Activated T-cell treated with anti-CD3 and anti-CD28 coated beads for 1 hour (primary cell): Measurements from ENCODE around the gene NSUN6.
A peak's percentile ranks its signal among the peaks of the same experiment; 100 is the strongest.
"Not testable (repeated sequence)": the region's sequence is repeated elsewhere in the genome, so short reads cannot be mapped to it uniquely, and the experiment has no call there.

Experiments
- DNase-seq: peaks from one replicate; pipeline ENCODE4 v3.0.0-alpha.2; 2020; ENCODE audit warnings: low read depth

Gene NSUN6

DNA sequence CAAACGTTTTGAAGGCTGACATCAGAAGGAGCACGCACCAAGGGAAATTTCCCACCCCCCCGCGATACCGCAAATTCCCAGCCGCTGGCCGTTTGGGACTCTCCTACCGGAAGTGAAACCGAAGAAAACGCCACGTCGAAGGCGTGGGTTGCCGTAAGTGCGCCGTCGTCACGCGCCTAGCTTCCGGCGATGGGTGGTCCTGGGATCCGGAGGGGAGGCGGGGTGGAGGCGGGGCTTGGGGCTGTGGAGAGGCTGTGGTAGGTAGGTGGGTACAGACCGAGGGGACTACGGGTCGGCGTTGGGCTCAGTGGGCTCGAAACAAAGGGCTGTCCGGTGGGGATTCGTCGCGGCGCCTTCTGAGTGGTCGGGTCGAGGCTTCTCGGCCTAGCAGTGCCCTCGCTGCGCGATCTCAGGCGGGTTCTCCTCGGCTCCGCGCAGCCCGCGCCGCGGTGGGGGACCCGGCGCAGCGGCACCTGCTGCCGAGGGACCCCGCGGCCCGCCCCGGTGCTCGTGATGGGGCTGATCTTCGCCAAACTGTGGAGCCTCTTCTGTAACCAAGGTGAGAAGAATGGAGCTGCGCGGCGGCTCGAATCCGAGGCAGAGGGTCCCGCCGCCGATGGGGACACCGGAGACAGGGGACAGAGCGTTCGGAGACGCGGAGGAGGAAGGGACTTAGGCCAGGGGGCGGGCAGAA lies 7.9 kb upstream of the NSUN6 start, which contains the start of gene ARL5B:
TSS of gene ARL5B (plus strand) at position 307 of the 694 bp plus-strand sequence. CDS start at position 514, 207 bp downstream.
- DNase-seq, result peak; percentile 95

DNA sequence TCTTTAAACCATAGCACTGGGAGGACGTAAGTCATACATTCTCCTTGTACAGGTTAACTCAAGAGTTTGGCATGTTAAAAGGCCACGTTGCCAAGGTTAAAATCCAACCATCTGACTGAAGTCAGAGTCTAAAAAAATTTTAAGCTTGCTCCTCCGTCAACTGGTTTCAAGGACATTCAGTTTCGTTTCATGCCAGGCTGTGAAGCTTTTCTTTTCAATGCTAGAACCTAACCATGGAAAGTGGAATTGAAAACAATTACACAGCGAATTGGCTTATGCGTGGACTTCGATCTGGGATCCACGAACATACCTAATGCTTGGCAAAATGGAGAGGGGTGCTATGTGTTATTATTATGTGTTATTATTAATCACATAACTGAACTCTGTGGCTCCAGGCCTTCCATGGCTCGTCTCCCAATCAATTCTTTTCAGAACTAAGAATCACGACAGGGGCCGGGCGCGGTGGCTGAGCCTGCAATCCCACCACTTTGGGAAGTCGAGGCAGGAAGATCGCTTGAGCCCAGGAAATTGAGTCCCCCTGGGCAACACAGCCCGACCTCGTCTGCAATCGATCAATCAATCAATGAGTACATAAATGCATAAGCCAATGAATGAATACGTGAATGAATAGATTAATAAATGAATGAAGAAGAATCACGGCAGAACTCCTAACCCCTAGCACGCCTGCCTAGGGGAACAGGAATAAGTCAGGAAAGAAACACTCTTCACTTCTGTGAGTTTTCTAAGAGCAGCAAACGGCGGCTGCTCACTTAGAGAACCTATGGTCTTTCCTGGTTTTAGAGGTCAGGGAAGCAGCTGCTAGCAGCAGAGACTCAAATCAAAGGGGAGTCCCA lies 7.1 kb upstream of the NSUN6 start:
- DNase-seq, result no peak

DNA sequence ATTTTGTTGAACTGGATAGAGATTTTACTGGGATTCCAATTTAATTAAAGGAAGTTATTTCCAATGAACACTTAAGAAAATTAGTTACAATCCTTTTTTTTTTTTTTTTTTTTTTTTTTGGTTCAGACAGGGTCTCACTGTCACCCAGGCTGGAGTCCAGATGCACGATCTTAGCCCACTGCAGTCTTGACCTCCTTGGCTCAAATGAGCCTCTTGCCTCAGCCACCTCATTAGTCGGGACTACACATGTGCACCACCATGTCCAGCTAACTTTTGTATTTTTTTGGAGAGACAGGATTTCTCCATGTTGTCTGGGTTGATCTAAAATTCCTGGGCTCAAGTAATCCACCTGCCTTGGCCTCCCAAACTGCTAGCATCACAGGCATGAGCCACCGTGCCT lies 5.3 kb upstream of the NSUN6 start:
- DNase-seq, result no peak

DNA sequence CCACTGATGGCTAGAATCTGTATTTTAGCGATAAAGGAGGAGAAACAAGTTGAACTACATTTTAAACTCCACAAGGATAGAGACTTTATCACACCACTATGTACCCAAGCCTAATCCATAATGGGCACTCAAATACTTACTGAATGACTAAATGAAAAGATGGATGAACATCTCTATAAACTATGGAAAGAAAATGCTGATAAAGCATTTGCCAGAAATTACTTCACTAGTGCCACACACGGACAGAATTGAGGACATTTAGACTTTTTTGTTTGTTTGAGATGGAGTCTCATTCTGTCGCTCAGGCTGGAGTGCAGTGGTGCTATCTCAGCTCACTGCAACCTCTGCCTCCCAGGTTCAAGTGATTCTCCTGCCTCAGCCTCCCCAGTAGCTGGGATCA lies 1.7 kb upstream of the NSUN6 start:
- DNase-seq, result no peak

DNA sequence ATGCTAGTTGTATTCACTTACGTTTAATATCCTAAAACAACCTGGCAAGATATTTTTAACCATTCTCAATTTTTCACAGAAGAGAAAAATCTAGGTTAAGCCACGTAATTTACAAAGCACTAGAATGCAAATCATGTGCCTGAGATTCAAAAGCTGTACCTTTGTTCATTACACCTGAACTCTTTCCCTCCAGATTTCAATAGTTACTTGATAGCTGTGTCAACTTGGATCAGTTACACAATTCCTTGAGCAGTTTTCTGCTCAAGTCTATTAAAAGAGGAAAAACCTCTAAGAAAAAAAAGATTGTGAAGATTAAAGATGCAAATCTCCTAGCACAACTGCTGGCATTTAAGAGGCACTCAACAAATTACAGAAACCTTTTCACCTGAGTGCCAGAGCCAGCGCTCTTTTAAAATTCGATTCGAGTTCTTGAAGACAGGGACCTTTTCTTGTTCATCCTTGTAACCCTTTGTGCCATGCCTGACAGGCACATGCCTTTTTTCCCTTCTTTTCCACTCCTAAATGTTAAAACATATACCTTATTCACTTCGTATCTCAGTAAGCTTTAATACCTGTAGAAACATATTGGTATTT lies 886 bp downstream of the NSUN6 start:
- no peak for DNase-seq

DNA sequence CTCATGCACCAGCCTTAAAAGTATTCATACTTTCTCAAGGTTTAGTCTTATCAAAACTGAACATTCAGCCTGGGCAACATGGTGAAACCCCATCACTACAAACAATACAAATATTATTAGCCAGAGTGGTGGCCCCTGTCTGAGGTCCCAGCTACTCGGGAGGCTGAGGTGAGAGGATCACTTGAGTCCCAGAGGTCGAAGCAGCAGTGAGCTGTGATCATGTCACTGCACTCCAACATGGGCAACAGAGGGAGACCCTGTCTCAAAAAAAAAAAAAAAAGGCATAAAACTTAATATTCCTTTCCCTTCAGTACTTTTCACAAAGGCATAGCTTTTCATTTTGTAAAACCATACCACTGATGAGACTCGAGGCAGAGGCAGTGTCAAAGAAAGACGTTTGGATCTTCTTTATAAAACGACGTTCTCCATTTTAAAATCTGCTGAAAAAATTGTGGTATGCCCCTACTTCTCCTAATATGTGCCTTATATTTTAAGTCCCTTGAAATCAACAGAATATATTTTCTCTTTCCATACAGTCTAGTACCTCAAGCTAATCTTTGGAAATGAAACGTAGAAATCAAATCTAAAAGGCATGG lies 1.9 kb downstream of the NSUN6 start:
- no peak for DNase-seq

DNA sequence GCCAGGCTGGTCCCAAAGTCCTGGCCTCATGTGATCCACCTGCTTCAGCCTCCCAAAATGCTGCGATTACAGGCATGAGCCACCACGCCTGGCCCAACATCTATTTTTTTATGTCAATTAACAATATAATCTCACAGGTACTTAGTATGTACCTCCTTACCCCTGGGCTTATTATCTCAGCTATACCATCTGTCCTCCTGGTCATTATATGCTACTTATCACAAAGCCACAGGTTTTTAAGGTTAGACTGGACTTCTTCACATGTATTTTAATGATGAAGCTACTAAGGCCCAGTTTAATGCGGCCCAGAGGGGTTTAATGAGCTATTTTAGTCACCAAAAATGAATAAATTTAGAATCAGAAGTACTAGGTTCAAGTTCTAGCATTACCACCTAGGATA lies 3.4 kb downstream of the NSUN6 start:
- no peak for DNase-seq

DNA sequence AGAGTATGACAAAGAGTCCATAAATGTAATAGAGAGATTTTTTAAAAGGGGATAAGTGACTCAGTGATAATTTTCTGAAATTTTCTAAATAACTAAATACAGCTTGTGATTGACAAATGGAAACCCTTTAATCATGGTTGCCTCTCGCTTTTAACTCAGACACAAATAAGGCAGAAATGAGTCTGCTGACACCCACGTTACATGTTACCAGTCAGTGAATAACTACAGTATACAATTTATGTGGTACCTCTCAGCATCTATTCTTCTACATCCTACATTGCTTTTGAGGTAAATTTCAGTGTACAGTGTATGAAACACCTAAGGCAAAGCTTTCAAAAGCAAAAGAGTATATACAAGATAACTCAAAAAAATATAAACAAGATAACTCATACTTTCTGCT lies 4.2 kb downstream of the NSUN6 start:
- no peak for DNase-seq

DNA sequence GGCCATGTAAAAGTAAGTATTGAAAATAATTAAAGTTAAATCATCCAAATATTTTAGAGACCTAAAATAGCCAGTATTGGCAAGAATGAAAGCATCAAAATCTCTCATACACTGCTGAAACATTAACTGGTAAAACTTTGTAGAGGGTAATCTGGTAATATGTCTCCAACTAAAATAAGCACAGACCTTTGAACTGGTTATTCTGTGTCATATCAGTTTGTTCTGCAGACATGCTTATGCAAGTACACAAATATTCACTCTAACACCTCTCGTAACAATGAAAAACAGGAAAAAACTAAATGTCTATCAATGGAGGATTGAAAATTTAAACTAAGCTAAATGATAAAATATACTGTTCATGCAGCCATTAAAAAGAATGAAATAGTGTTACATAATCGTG lies 11.7 kb downstream of the NSUN6 start:
- not testable (repeated sequence) for DNase-seq

DNA sequence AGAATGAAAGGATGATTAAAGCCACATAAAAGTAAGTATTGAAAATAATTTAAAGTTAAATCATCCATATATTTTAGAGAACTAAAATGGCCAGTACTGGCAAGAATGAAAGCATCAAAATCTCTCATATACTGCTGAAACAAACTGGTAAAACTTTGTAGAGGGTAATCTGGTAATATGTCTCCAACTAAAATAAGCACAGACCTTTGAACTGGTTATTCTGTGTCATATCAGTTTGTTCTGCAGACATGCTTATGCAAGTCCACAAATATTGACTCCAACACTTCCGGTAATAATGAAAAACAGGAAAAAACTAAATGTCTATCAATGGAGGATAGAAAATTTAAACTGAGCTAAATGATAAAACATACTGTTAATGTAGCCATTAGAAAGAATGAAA lies 14.0 kb downstream of the NSUN6 start:
- not testable (repeated sequence) for DNase-seq

DNA sequence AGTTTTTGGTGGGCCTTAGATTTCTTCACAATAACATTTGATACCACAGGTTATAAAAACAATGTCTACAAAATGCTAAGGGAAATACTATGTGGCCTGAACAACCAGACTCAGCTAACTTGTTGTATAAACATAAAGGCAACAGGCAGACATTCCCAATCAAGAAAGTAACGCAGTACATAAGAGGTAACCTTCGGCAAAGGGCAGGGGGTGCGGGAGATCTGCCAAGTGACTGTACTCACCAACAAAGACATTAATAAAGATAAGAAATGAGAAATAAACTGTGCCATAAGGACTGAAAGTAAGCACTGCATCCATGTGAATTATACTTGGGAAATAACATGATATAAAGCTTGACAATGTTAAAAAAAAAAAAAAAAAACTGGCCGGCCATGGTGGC lies 15.4 kb downstream of the NSUN6 start:
- DNase-seq, result no peak

DNA sequence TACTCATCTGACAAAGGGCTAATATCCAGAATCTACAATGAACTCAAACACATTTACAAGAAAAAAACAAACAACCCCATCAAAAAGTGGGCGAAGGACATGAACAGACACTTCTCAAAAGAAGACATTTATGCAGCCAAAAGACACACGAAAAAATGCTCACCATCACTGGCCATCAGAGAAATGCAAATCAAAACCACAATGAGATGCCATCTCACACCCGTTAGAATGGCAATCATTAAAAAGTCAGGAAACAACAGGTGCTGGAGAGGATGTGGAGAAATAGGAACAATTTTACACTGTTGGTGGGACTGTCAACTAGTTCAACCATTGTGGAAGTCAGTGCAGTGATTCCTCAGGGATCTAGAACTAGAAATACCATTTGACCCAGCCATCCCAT lies 18.9 kb downstream of the NSUN6 start:
- DNase-seq, result not testable (repeated sequence)

DNA sequence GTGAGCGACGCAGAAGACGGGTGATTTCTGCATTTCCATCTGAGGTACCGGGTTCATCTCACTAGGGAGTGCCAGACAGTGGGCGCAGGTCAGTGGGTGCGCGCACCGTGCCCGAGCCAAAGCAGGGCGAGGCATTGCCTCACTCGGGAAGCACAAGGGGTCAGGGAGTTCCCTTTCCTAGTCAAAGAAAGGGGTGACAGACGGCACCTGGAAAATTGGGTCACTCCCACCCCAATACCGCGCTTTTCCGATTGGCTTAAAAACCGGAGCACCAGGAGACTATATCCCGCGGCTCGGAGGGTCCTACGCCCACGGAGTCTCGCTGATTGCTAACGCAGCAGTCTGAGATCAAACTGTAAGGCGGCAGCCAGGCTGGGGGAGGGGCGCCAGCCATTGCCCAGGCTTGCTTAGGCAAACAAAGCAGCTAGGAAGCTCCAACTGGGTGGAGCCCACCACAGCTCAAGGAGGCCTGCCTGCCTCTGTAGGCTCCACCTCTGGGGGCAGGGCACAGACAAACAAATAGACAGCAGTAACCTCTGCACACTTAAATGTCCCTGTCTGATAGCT lies 23.9 kb downstream of the NSUN6 start:
- peak; percentile 60 for DNase-seq

DNA sequence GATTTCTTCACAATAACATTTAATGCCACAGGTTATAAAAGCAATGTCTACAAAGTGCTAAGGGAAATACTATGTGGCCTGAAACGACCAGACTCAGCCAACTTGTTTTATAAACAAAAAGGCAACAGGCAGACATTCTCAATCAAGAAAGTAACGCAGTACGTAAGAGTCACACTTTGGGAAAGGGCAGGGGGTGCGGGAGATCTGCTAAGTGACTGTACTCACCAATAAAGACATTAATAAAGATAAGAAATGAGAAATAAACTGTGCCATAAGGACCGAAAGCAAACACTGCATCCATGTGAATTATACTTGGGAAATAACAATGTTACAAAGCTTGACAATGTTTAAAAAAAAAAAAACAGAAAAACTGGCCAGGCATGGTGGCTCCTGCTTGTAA lies 25.5 kb downstream of the NSUN6 start:
- DNase-seq, result no peak

DNA sequence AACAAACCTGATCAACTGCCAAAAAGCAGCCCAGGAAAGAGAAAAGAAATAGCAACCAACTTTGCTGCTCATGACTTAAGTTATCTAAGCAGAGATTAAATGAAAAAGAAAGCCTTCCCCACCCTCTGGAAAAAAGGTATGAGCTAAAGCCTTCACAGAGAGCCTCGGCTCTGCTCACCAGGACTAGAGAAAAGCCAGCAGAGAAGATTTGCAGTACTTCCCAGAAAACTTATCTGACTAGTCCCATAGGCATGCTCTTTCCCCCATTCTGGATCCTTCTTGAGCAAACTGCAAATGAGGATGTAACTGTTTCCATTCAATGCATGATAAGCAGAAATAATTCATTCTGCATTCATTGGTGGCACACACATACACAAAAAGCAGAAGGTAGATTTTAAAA lies 27.7 kb downstream of the NSUN6 start:
- not testable (repeated sequence) for DNase-seq

DNA sequence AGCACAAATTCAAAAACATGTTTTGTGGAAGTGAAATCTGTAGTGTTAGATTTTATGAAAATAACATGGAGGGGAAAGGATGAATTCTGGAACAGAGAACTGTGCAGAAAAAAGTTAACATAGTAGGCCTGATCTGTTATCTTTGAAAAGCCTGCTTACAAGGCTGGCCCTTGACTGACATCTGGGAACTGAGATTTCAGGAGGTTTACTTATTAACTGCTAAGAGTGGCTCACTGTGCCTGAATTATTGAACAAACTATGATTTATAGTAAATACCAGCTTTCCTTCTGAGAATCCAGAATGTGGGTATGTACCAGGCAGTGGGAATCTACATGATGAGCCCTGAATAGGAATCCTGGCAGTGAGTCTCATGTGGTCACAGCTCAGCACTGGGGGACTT lies 30.5 kb downstream of the NSUN6 start:
- DNase-seq, result no peak

DNA sequence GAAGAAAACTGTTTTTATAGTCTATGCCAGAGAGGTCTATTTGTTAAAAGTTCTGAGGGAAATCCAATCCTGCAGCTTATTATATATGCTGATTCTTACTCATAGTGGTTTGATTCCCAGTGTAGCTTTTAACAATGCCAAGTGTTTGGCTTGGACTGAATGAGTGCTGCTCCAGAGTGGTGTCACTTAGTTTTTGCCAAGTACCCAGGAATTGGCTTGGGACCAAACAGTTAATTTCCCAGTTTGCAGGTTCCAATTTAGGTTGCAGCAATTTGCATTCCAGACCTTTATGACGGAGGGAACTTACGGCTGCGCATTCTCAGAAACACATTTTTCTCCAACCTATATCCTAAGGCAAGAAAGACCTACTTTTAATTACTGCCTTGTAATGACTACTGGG lies 32.4 kb downstream of the NSUN6 start:
- no peak for DNase-seq

DNA sequence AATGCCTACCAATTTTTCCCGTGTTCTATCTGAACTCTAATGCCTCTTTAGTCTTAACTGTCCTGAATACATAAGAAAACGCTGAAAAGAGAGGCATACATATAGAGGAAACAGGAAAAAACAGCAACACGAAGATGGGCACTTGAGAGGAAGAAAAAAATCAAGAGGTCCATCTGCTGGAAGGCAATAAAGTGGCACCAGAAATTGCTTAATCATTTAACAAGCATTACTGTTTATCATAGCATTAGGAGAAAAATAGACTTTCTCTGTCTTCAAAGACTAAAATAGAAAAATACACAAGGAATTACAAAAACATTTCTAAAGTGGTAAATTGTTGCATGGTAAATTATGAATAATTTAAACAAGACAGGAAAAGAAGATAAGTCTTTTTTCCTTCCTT lies 35.0 kb downstream of the NSUN6 start:
- DNase-seq, result no peak

DNA sequence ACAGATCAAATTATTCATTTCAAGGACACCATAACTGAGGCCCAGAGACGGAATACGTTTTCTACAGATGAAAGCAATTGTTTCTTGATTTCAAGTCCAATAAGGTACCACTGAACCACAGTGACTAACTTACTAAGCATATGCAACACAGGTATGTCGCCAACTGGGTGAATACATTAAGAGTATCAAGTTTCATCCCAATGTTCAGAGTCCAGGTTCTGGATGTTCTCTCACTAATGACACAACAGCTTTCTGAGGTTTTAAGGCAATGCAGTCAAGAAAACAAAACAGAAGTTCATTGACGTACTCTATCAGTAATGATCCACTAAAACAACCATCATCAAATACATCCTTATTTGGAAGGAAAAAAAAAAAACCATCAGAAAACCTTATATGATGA lies 35.8 kb downstream of the NSUN6 start:
- DNase-seq, result no peak

DNA sequence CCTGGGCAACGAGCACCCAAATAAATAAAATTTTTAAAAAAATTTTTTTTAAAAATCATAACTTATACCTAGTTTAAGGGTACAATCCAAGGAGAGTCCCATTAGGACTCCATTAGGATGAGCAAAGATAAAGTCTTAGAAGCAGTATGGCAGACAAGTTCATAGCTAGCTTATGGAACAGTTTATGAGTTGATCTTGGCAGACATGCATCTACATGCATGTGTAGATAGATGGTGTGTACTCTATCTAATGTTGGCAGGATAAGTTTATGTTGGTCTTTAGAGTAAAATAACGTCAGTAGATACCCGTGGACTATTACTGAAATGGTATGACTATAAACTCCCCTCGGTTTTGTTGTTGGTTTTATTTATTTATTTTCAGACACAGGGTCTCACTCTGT lies 40.2 kb downstream of the NSUN6 start:
- no peak for DNase-seq

DNA sequence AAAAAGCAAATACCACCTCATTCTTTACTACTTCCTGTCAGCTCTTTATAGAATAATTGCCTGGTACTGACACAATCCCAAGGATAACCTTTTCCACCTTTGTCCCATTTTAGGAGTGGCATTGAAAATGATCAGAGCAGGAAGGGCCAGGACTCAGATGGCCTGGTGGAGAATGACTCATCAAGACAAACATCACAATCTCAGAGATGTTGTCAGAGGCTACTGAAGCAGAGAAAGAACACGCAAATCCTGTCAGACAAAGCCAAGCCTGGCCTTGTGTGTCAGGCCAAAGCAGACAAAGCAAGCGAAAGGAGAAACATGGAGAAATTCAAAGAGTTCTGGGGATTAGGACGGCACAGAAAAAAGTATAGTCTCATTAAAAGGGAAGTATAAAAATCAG lies 40.9 kb downstream of the NSUN6 start:
- DNase-seq, result no peak

DNA sequence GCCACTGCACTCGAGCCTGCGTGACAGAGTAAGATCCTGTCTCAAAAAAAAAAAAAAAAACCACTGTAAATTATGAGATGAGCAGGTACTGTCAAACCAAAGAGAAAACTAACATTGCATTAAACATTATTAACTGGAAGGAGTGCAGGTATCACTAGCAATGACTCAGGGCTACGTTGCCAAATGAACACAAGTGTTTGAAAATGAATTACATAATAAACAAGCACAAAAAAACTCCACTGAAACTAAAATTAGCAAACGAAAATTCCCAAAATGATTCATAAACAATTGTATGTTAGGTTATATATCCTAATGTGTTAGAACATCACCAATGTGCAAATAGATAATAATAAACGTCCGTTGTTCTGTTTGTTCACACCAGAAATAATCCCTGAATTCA lies 42.8 kb downstream of the NSUN6 start:
- DNase-seq, result no peak
